ENCODE data around the gene CEACAM19. TPM values are rescaled to one million over a fixed set of nuclear protein-coding genes. Genes with fewer than 3 reads are reported as not detected.

CEACAM19 gene
- total RNA-seq, 1 experiment from 2014 or later: 3.5 TPM

DNA sequence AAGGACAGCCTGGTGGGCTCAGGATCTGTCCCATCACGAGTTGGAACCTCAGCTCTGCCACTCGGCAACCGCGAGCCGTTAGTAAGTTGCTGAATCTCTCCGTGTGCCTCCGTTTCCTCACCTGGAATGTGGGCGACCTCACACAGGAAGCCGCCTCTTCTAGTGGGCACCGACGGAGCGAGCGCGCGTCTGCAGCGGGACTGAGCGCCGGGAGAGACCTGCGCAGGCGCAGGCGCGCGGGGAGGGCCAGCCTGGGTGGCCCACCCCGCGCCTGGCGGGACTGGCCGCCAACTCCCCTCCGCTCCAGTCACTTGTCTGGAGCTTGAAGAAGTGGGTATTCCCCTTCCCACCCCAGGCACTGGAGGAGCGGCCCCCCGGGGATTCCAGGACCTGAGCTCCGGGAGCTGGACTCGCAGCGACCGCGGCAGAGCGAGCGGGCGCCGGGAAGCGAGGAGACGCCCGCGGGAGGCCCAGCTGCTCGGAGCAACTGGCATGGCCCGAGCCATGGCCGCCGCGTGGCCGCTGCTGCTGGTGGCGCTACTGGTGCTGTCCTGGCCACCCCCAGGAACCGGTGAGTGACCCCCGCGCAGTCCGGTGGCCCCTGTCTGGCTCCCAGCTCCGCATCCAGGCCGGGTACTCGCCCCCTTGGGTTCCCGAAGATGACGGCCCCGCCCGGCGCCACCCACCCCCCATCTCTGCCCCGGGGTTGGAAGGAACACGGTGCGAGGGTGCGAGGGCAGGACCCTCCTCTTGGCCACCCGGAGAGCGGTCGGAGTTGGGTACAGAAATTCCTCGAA is 27.5 kb upstream of the CEACAM19 start, which contains the start of gene PVR:
Gene PVR, plus strand, starts transcription at position 306 of the 797 bp plus-strand sequence. Its CDS starts 187 bp downstream, at position 493.
- Histone ChIP-seq H4K5ac (ENCODE audit: insufficient read length, low read depth, low read length) (no peak within 1 kb of the TSS), H4K8ac (replicated peaks; ENCODE audit: insufficient read length, low read depth, low read length) (no peak within 1 kb of the TSS), H2BK5ac (ENCODE audit: insufficient read length, low read length) (no peak within 1 kb of the TSS), H3K56ac (ENCODE audit: insufficient read length, low read depth, low read length) (no peak within 1 kb of the TSS), H3K4ac (ENCODE audit: low read depth, low read length) (no peak within 1 kb of the TSS), H3T11ph (ENCODE audit: low read length) (no peak within 1 kb of the TSS), H3K4me2 (ENCODE audit: insufficient read depth, insufficient read length, low read length) (peak within 1 kb of the TSS; percentile 85), H3K27ac (ENCODE audit: insufficient read length, low read depth, low read length) (no peak within 1 kb of the TSS), H3K9ac (ENCODE audit: extremely low read depth, insufficient read length, low read length) (no peak within 1 kb of the TSS), H2BK20ac (ENCODE audit: low read depth, low read length, poor library complexity, severe bottlenecking) (no peak within 1 kb of the TSS), H2BK15ac (ENCODE audit: low read depth, low read length) (no peak within 1 kb of the TSS), H3K18ac (ENCODE audit: insufficient read length, low read depth, low read length) (peak within 1 kb of the TSS; percentile 40), H3K79me1 (ENCODE audit: insufficient read depth, low read depth, low read length, poor library complexity, severe bottlenecking) (no peaks in the 10 kb centered on the region), H2BK120ac (ENCODE audit: low read depth, low read length, poor library complexity, severe bottlenecking) (no peak within 1 kb of the TSS), H3K9me3 (ENCODE audit: control insufficient read depth, low read depth, low read length) (no peaks in the 10 kb centered on the region), H3K23me2 (ENCODE audit: insufficient read length, low read depth, low read length, poor library complexity, severe bottlenecking) (no peaks in the 10 kb centered on the region), H3K14ac (ENCODE audit: insufficient read depth, low read length) (peak within 1 kb of the TSS; percentile 77), H4K91ac (ENCODE audit: insufficient read length, low read depth, low read length) (no peak within 1 kb of the TSS), H2BK12ac (ENCODE audit: insufficient read length, low read depth, low read length) (no peak within 1 kb of the TSS), H3K4me1 (ENCODE audit: insufficient read depth, low read length) (no peaks in the 10 kb centered on the region), H2AK5ac (ENCODE audit: insufficient read length, low read length) (no peak within 1 kb of the TSS), H3K23ac (ENCODE audit: insufficient read length, low read depth, low read length) (no peak within 1 kb of the TSS), H4K20me1 (ENCODE audit: control insufficient read depth, insufficient read depth, insufficient read length) (no peaks in the 10 kb centered on the region), H2AFZ (ENCODE audit: low read length) (no peak within 1 kb of the TSS), H3K27me3 (ENCODE audit: insufficient read depth, low read length) (no peaks in the 10 kb centered on the region; the same call in 1 of the 2 replicates), H3K79me2 (ENCODE audit: insufficient read depth, low read length) (no peaks in the 10 kb centered on the region)
- Mint-ChIP-seq H3K27me3 (ENCODE audit: low read depth) (peaks cover 23% of the 10 kb centered on the region), H3K9me3 (no peaks in the 10 kb centered on the region), H3K4me3 (peak within 1 kb of the TSS; percentile 89 to 92), H3K27ac (peak within 1 kb of the TSS in 1 of 3 experiments; percentile 95; a peak in 2 of 7 replicates), H3K36me3 (ENCODE audit: insufficient read depth in 1 of 3, low read depth in 3 of 3) (peaks cover 5 to 18% (median 8%) of the 10 kb centered on the region in 3 experiments; a peak in 5 of 7 replicates), H3K4me1 (peaks cover 0 to 7% of the 10 kb centered on the region in 2 experiments; a peak in 2 of 4 replicates)
- WGBS (ENCODE audit: extremely low coverage, insufficient read length, low lambda C conversion rate): no CpG with 5 or more reads among the region's 70 CpGs
- peak; percentile 75 for DNase-seq
- TF ChIP-seq, protein P1, sequence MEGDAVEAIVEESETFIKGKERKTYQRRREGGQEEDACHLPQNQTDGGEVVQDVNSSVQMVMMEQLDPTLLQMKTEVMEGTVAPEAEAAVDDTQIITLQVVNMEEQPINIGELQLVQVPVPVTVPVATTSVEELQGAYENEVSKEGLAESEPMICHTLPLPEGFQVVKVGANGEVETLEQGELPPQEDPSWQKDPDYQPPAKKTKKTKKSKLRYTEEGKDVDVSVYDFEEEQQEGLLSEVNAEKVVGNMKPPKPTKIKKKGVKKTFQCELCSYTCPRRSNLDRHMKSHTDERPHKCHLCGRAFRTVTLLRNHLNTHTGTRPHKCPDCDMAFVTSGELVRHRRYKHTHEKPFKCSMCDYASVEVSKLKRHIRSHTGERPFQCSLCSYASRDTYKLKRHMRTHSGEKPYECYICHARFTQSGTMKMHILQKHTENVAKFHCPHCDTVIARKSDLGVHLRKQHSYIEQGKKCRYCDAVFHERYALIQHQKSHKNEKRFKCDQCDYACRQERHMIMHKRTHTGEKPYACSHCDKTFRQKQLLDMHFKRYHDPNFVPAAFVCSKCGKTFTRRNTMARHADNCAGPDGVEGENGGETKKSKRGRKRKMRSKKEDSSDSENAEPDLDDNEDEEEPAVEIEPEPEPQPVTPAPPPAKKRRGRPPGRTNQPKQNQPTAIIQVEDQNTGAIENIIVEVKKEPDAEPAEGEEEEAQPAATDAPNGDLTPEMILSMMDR (conservative IDR thresholded peaks at IDR 0.05): no peak
